ENCODE data around the gene TMEM132C.
"Not testable (repeated sequence)": the region's sequence is repeated elsewhere in the genome, so short reads cannot be mapped to it uniquely, and the experiment has no call there.

TMEM132C gene

DNA sequence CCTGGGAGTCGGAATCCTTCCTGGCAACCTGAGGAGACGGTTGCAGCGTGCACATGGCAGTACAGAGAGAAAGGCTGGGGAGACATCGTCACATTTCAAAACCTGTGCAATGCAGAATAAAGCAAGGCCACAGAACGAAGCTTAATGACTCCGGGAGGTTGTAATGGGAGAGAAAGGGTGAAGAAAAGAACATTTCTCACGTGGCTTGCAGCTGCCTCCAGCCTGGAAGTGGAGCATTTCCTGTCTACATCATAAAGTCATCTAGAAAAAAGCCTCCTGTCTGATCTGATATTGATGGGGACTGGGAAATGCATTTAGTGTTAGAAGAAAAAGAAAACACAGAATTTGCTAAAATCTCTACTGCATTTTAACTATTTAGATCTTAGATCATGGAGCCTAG lies 209.3 kb downstream of the TMEM132C start:
- no peak for DNase-seq (ENCODE audit: low spot score)

DNA sequence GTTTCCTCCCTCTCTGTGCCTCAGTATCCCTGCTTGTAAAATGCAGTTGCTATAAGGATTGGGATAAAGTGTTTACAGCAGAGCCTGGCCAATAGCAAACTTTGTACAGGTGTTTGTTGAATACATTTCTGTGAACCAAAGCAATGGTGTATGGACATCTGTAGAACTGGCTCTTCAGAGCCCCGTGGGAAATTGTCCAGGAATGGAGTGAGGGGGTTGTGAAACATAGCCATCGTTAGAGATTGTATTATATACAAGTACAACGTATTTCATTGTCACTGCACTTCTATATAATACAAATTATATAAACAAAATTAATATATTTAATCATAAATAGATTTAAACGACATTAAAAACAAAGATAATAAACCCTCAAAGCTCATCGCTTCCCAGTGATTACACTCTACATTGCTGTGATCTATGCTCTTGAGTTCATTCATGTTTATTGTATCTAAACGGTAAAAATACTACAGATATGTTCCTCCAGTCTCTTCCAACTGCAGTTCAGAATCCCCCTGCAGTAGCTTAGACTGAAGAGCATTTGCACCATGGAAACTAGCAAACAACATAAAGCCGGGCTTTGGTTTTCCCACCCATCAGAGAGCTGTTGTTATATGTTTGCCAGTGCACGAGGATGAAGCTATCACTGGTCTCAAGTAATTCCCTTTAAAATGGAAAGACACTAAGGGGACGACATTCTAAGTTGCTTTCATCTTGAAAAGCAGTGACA lies 216.7 kb downstream of the TMEM132C start:
- DNase-seq (ENCODE audit: low spot score) = no peak

DNA sequence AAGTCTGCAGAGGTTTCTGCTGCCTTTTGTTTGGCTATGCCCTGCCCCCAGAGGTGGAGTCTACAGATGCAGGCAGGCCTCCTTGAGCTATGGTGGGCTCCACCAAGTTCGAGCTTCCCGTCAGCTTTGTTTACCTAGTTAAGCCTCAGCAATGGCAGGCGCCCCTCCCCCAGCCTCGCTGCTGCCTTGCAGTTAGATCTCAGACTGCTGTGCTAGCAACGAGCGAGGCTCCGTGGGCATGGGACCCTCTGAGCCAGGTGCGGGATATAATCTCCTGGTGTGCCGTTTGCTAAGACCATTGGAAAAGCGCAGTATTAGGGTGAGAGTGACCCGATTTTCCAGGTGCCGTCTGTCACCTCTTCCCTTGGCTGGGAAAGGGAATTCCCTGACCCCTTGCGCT lies 230.4 kb downstream of the TMEM132C start:
- DNase-seq (ENCODE audit: low spot score) = not testable (repeated sequence)

DNA sequence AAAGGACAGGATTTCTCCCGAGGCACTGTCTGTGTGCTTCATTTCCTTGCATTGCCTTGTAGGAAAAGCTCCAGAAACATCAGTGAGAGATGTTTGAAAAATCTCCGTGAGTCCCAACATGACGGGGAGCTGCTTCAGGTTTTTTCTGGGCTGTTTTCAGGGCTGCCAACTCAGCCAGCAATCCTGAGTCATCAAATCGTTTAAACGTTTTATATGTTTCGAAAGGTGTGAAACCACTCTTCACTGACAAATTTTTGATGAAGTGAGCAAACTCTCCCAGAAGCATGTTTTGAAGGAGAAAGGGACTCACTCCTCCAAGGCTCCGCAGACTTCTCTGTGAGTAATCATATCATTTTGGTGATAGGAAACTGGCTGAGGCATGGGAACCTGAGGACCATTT lies 240.5 kb downstream of the TMEM132C start:
- DNase-seq (ENCODE audit: low spot score) = no peak

DNA sequence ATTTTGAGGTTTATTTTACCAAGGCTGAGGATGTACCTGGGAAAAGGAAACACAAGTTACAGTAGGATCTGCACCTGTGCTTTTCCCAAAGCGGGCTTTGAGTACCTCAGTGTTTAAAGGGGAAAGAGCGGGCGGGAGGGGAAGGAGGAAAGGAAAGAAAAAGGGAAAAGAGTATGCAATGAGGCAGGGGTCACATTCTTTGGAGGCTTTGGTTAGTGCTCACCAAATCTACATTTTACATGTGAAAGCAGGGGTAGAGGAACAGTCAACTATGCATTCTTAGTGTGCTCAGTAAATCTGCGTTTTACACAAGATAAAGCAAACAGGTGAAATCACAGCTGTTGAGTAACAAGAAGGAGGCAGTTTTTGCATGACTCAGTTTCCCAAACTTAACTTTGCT lies 242.2 kb downstream of the TMEM132C start:
- DNase-seq (ENCODE audit: low spot score) = no peak

DNA sequence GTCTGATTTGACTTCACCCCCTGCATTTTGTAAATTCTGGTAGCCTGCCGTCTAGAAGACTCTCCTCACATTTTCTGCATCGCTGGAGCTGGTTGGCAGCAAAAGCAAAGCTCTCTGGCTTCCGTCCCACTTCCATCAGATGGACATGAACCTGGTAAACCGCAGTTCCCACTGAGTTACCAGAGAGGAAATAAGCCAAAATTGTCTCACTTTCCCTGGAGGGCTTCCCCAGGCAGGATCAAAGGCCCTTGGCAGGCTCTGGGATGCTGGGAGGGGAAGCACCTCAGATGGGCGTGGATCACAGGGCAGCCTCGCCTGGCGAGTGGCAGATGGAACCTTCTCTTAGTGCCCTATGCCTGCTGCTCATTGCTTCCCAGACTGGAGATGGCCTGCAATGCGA lies 243.5 kb downstream of the TMEM132C start:
- no peak for DNase-seq (ENCODE audit: low spot score)

DNA sequence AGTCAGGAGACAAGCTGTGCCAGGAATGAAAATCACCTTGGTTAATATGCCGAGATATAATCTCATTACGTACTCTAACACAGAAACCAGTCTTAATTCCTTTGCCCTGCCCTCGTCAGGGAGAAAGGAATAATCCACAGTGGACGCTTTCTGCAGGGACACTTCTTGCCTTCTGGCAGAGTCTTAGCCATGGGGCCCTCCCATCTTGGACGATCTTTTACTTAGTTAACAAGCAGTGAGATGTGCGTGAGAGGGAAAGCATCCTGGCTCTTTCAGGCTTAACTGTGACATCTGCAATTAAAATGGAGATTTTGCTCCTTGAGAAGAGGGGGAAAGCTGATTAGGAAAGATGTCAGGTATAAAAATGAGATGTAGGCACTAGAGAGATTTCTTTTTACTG lies 246.4 kb downstream of the TMEM132C start:
- DNase-seq (ENCODE audit: low spot score) = no peak

DNA sequence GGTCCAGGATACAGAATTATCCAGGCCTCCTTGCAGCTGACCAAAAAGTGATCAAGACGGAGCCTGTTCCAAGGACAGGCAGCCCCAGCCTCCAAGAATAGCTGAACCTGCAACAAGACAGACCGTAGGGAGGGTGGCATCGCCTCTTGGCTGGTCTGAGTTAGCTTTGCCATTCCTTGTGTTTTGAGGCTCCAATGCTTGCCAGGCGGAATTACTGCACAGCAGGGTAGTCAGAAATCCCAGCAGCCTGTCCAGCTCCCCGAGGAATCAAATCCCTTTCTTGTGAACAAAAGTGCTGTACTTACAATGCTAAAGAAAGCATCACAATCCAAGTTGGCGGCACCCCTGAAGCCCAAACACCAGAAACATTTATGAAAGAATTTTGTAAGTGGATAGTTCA lies 246.9 kb downstream of the TMEM132C start:
- no peak for DNase-seq (ENCODE audit: low spot score)

DNA sequence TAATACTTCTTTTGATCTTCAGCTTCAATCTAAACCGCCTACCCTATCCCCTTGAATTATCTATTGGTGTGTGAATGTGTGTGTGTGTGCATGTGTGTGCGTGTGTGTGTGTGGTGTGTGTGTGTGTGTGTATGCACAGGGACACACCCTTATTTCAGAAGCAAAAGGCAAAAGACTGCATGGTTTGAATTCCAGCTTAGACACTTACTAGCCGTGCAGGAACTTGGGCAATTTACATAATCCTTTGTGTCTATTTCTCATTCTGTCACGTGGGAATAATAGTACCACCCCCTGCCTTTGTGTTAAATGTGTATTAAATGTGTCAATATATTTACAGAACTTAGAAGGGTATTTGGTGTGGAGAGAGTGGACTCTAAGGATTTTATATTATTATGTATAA lies 251.7 kb downstream of the TMEM132C start:
- no peak for DNase-seq (ENCODE audit: low spot score)

DNA sequence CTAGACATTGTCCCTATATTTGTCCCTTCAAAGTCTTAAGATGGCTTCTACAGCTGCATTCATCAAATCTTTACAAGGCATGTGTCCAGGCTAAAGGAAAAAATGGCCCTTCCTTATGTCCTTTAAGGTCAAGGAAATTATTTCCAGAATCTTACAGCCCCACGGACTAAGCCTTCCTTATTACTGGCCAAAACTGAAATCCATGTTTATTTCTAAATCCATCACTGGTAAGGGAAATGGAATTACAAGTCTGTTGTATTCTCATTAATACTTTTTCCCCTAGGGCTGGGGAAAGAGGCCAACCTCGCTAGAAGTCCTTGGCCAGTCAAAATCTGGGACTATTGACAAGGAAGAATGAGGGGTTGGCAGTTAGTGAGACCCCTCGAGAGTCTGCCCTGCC lies 252.5 kb downstream of the TMEM132C start:
- no peak for DNase-seq (ENCODE audit: low spot score)

DNA sequence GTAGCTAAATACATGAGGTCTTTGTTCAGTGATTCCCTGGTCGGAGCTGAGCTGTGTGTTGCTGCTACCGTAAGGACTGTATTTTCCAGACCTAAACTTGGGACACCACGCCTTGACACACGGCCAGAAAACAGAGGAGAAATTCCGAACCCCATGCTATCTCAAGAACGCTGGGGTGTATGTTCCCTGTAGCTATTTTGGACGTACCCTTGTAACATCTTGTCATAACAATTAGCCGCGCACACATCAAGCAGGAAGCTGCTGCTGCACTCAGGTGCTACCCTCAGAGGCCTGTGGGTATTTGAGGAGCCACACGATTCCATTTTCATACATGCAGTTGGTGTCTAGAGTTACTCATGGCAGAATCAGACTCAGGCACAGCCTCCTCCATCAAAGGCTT lies 255.0 kb downstream of the TMEM132C start:
- DNase-seq (ENCODE audit: low spot score) = no peak

DNA sequence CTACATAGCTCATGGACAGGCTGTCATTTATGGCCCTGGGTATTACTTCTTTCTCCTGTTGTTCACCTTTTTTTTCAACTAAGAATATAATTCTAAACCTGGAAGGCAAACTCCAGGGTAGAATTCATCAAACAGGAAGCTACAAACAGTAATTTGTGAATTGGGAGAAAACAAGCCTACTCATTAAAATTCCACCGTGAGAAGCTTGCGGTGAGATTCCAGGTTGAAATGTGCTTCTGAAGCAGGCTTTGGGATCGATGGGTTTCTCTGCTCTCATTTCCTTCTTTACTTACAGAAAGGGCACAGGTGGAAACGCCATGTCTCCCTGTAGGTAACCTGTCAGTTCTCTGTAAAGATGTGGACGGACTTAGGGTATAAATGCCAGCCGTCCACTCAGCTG lies 257.5 kb downstream of the TMEM132C start:
- no peak for DNase-seq (ENCODE audit: low spot score)

DNA sequence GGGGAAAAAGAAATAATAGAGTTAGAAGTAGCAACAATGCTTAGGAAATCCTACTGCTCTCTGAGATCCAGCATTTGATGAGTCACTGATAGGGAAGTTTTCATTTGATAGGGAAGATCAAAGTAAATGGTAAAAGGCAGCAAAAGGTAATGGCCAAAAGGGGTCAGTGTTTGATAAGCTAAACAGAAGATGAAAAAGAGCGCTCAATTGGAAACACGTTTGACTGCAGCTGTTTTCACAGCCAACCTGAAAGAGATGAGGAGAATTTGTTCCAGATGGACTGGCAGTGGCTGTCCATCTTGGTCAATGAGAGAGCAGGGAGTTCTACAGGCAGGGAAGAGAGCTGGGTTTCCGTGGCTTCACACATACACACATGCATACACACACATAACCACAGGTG lies 264.2 kb downstream of the TMEM132C start:
- no peak for DNase-seq (ENCODE audit: low spot score)

DNA sequence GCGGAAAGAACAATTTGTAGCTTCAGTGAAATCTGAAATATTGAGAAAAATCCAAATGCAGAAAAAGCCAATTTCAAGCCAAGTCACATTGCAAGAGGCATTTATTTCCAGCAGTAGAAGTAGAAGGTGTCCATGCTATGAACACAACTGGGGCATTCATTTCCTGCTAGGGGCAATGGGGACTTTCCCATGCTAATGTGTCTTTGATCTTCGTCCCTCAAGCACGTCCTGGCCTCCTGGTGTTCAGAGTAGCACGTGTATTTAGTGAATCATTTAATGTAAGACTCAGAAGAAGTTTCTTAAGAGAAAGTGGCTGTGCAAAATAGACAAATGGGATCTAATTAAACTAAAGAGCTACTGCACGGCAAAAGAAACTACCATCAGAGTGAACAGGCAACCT lies 267.9 kb downstream of the TMEM132C start:
- DNase-seq (ENCODE audit: low spot score) = no peak

DNA sequence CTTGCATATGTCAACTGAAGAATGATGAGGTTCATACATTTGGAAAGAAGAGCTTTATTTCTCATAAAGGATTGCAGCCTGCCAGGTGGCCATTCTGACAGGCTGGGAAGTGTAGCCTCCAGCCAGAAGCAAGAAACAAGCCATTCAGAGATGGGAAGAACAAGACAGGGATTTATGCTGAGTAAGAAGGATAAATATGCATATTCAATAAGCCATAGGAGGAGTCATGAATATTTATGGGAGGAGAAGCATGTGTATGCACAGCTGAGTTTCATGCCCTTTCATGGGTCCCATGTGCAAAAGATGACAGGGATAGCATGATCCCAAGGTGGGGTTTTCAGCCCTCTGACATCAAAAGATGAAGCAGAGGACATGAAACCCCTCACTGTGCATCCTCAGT lies 269.8 kb downstream of the TMEM132C start:
- no peak for DNase-seq (ENCODE audit: low spot score)

DNA sequence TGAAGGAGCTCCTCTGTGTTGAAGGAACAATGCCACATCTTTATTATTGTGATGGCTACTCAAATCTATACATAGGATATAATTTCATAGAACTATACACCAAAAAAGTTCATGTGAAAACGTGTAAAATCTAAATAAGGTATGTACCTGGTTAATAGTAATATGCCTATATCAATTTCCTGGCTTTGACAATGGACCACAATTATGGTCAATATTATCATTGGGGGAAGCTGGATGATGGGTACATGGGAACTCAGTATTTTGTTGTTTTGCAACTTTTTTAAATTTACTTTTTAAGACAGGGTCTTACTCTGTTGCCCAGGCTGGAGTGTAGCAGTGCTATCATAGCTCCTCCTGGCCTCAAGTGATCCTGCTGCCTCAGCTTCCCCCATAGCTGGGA lies 270.7 kb downstream of the TMEM132C start:
- no peak for DNase-seq (ENCODE audit: low spot score)

DNA sequence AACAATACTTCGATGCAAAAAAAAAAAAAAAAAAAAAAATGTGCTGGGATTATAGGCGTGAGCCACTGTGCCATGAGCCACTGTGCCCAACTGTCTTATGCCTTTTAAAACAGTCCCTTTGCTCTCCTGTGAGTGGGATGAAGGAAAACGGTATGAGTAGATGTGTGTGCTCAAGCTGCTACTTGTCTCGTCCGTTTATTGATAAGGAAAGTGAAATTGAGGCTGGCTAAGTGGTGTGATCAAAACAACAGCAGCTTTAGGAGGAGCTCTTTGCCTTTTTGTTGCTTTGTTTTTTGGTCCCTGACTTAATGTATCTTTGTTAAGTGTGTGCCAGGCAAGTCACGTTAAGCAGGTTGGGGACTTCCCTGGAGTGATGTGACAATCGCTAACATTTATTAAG lies 275.9 kb downstream of the TMEM132C start:
- DNase-seq (ENCODE audit: low spot score) = no peak

DNA sequence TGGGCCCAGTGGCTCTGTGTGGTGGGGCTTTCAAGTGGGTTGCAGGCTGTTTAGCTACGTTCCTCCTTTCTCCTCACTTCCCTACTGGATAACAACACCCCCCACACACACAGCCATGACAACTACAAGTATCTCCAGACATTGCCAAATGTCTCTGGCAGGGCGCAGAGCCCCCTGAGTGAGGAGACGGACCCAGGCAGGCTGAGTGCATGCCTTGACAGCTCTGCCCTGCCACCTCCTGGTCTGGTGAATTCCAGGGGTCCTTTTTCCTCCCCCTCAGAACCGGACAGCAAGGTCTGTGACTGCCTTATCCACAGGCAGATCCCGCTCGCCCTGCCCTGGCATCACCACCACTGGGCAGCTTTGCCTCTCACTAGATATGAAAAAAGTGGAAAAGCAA lies 276.5 kb downstream of the TMEM132C start:
- no peak for DNase-seq (ENCODE audit: low spot score)

DNA sequence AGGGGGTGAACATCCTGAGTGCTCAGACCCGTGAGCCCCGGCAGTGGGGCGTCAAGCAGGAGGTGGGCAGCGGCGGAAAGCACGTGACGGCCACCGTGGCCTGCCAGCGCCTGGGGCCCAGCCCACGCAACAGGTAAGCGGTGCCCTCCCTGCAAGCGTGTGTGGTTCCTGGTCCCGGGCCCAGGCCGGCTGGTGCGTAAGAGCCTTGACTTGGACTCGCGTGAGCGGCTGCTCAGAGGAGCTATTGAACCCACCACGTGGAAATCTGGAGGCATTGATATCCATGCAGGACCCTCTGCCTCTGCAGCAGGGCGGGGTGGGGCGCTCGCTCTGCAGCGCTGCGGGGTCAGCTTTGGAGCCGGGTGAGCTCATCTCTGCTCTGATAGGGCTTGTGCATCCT lies 277.0 kb downstream of the TMEM132C start:
- no peak for DNase-seq (ENCODE audit: low spot score)

DNA sequence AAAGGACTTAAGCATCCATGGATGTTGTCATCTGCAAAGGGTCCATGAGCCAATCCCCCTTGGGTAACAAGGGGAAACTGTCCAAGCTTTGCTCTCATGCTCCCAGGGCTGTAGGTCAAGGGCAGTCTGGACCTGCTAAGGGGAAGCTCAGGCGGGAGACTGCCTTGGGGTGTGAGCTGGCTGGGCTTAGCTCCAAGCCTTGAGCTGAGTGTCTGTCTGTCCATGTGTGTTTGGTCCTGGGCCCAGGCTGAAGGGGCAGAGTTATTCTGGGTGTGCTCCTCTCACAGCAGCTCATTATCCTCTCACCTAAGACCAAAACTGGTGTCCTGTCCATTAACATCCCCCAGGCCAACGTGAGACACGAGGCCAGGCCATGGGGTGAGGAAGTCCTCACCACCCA lies 282.0 kb downstream of the TMEM132C start:
- DNase-seq (ENCODE audit: low spot score) = no peak

DNA sequence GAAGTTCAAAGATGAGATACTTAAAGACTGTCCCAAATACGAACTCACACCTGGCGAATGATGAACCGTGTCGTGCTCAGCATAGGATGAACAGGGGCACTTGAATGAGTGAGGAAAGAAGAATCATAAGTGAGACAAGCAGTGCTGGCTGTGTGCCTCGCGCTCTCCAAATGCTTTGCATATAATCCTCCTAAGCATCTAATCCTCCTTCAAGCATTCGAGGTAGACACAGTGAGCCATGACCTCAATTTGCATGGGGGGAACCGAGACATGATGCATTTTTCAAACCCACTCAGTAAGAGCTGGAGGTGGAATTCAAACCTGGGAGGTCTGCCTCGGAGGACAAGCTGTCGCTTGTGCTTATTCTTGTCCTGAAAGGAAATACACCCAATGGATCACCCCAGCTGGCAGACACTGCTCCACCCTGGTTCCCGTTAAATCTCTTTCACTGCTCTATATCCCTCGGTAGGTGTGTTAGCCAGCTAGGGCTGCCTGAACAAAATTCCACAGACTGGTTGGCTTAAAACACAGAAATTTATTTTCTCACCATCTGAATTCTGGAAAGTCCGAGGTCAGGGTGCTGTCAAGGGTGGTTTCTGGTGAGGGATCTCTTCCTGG lies 282.7 kb downstream of the TMEM132C start:
- no peak for DNase-seq (ENCODE audit: low spot score)

DNA sequence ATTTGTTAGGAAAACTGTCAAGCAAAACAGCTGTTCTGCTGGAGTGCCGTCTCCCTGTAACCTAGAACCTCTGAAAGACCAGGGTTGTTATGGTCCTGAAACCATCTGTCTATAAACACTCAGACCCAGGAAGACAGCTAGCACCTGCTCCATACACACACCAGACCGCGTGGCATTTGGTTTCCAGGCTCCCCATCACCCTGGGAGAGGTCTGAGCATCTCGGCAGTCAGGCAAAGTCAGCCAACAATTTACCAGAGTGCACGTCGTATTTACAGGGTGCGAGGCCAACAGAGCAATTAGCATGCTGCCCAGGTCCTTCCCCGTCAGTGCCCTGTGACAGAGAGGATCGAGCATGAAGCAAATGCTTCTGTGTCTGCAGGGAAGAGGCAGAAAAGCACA lies 284.3 kb downstream of the TMEM132C start:
- no peak for DNase-seq (ENCODE audit: low spot score)

DNA sequence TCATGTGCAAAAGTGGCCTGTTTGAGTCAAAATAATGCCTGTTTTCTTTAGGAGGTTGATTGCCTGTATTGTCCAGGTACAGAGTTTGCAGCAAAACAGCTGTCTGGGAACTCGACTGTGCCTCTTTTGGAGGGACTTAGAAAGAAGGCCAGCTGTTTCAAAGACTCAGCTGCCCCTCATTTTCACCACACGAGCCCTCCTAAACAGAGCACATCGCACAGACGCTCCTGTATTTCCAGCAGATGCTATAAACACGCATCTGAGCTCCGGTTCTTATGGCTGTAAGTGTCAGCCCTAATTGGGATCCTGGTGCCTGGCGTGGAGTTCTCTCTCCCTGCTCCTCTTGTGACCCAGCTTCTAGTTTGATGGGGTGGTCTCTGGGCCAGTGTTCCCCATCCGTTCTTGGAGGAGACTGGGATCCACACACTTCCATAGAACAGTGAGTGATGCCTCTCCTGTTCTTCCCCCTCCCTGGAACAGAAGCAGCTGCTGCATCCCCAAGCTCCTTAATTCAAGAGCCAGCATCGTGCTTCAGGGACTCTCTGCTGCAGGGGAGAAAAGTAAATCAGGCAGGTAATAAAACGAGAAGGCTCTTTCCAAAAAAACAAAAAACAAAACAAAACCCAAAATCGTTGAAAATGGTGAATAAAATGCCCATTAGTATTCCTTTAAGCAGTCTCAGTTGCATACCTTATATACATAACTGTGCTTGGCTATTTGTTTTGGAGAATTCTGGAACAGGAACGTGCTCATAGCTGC lies 287.8 kb downstream of the TMEM132C start:
- DNase-seq (ENCODE audit: low spot score) = no peak

Data from LoVo (cell line).